T47D (cell line): Measurements from ENCODE around the gene KISS1R.
A peak's percentile ranks its signal among the peaks of the same experiment; 100 is the strongest.
"Not testable (repeated sequence)": the region's sequence is repeated elsewhere in the genome, so short reads cannot be mapped to it uniquely, and the experiment has no call there.

Experiments
- DNase-seq, 2 experiments: peaks; one replicate each; pipeline versions ENCODE4 v3.0.0 to v3.0.0-alpha.2; 2011 to 2012; ENCODE audit warnings: low read depth in 1 of 2, low spot score in 1 of 2
- JUND ChIP-seq: IDR thresholded peaks from 2 replicates; pipeline ENCODE4 v1.6.1; 2012; ENCODE audit warnings: low read depth
- in situ Hi-C: cut with HindIII; loops from 2 replicates; pipeline ENCODE4 v1.10.0; 2016; ENCODE audit warnings: low sequenced_read_pairs, low pct_unique_long_range_greater_than_20kb

The KISS1R gene

GRCh38 chr19:953445-954271 is 36.5 kb downstream of the KISS1R start:
- DNase-seq, result no peak
- in situ Hi-C loops, result no loop called here
- TF ChIP-seq JUND, result no peak

GRCh38 chr19:954272-954671 is 37.1 kb downstream of the KISS1R start:
- in situ Hi-C loops, result no loop called here
- no peak for TF ChIP-seq JUND
- no peak for DNase-seq

- in situ Hi-C loops, result no loop called here
- DNase-seq, result no peak
- TF ChIP-seq JUND, result no peak
Observed at GRCh38 chr19:954672-955494, 37.8 kb downstream of the KISS1R start.

GRCh38 chr19:955803-956765 is 39.0 kb downstream of the KISS1R start:
- TF ChIP-seq JUND, result no peak
- in situ Hi-C loops, result no loop called here
- peak; percentile 38 to 46 for DNase-seq

- in situ Hi-C loops, result no loop called here
- TF ChIP-seq JUND, result no peak
- DNase-seq, result peak; percentile 59 to 62
Observed at GRCh38 chr19:956766-957440, 39.8 kb downstream of the KISS1R start.

GRCh38 chr19:957578-957977 is 40.4 kb downstream of the KISS1R start:
- in situ Hi-C loops, DNase-seq: not testable (repeated sequence)

- in situ Hi-C loops, result no loop called here
- DNase-seq, result no peak
Observed at GRCh38 chr19:958967-959855, 42.1 kb downstream of the KISS1R start.

GRCh38 chr19:960020-960419 is 42.9 kb downstream of the KISS1R start:
- peak in 1 of 2 experiments; percentile 22 for DNase-seq
- in situ Hi-C loops, result no loop called here
- TF ChIP-seq JUND, result no peak

More at GRCh38 chr19:958967-959855, 42.1 kb downstream of the KISS1R start:
- no peak for TF ChIP-seq JUND

GRCh38 chr19:960601-960938 is 43.4 kb downstream of the KISS1R start:
- no peak for DNase-seq
- no peak for TF ChIP-seq JUND
- in situ Hi-C loops, result no loop called here

- no peak for TF ChIP-seq JUND
- in situ Hi-C loops, result no loop called here
- no peak for DNase-seq
Observed at GRCh38 chr19:961866-962620, 44.9 kb downstream of the KISS1R start.
